Neural cell (in vitro differentiated cells): ENCODE measurements around the gene ARHGAP6. TPM values are rescaled to one million over a fixed set of nuclear protein-coding genes. Genes with fewer than 3 reads are reported as not detected.

Experiments
- H2AFZ ChIP-seq: fragments of 200-600, 300-800 bp; sonication (generic), shearing (Covaris generic); 2 replicates; pipeline ENCODE4 v1.6.0; 2014; ENCODE audit warnings: low read depth, mild to moderate bottlenecking, antibody characterized with exemption, low read length, moderate library complexity
- H3F3A ChIP-seq: fragments of 200-600 bp; shearing (Covaris generic); 2 replicates; pipeline ENCODE4 v1.6.1; 2016; ENCODE audit warnings: mild to moderate bottlenecking, moderate library complexity, mixed read lengths, antibody characterized with exemption, low read length; ENCODE audit not compliant: insufficient read depth, poor library complexity, severe bottlenecking
- H3K27ac ChIP-seq: fragments of 200-600, 300-800 bp; sonication (generic), shearing (Covaris generic); 2 replicates; pipeline ENCODE4 v1.5.1; 2014; ENCODE audit warnings: mild to moderate bottlenecking, low read length, moderate library complexity
- H3K27me3 ChIP-seq: fragments of 300-800, 200-600 bp; sonication (generic), shearing (Covaris generic); 2 replicates; pipeline ENCODE4 v1.6.0; 2014; ENCODE audit warnings: mild to moderate bottlenecking, low read depth, low read length, moderate library complexity; ENCODE audit not compliant: insufficient read depth
- H3K36me3 ChIP-seq: fragments of 300-800, 200-600 bp; sonication (generic), shearing (Covaris generic); 2 replicates; pipeline ENCODE4 v1.5.1; 2014; ENCODE audit warnings: mild to moderate bottlenecking, antibody characterized with exemption, low read length, moderate library complexity; ENCODE audit not compliant: insufficient read depth
- H3K4me2 ChIP-seq: fragments of 300-800, 200-600 bp; sonication (generic), shearing (Covaris generic); 2 replicates; pipeline ENCODE4 v1.6.0; 2014; ENCODE audit warnings: mild to moderate bottlenecking, low read length
- H3K4me3 ChIP-seq: fragments of 300-800, 200-600 bp; sonication (generic), shearing (Covaris generic); 2 replicates; pipeline ENCODE4 v1.5.1; 2014; ENCODE audit warnings: mild to moderate bottlenecking, low read length, moderate library complexity
- H3K79me2 ChIP-seq: fragments of 200-600 bp; shearing (Covaris generic); replicated peaks from 2 replicates; pipeline ENCODE4 v1.6.0; 2014; ENCODE audit warnings: mild to moderate bottlenecking, low read length, moderate library complexity; ENCODE audit not compliant: insufficient read depth
- H3K9ac ChIP-seq: fragments of 300-800, 200-600 bp; sonication (generic), shearing (Covaris generic); 2 replicates; pipeline ENCODE4 v1.6.1; 2016; ENCODE audit warnings: mild to moderate bottlenecking, low read length, mixed read lengths
- H3K9me2 ChIP-seq: fragments of 200-600 bp; shearing (Covaris generic); 2 replicates; pipeline ENCODE4 v1.6.1; 2016; ENCODE audit warnings: mild to moderate bottlenecking, low read length, mixed read lengths; ENCODE audit not compliant: insufficient read depth
- H3K9me3 ChIP-seq: fragments of 200-600, 300-800 bp; sonication (generic), shearing (Covaris generic); 2 replicates; pipeline ENCODE4 v1.6.1; 2016; ENCODE audit warnings: mild to moderate bottlenecking, mixed run types, low read length, moderate library complexity, mixed read lengths
- H4K20me1 ChIP-seq: fragments of 200-600 bp; shearing (Covaris generic); 2 replicates; pipeline ENCODE4 v1.6.1; 2016; ENCODE audit warnings: mild to moderate bottlenecking, mixed run types; ENCODE audit not compliant: insufficient read depth
- CTCF ChIP-seq: fragments of 450-650 bp; IDR thresholded peaks from 2 replicates; pipeline ENCODE4 v1.5.1; 2014; ENCODE audit warnings: antibody characterized with exemption, mild to moderate bottlenecking, moderate library complexity; ENCODE audit not compliant: poor library complexity, severe bottlenecking
- EP300 ChIP-seq: fragments of 450-650 bp; conservative IDR thresholded peaks from 2 replicates; pipeline ENCODE4 v1.6.1; 2014; ENCODE audit warnings: antibody characterized with exemption, mild to moderate bottlenecking, moderate library complexity; ENCODE audit not compliant: poor library complexity, severe bottlenecking
- EZH2 ChIP-seq: fragments of 200-600, 300-800 bp; shearing (Covaris generic), sonication (generic); IDR thresholded peaks from 2 replicates; pipeline ENCODE4 v1.6.1; 2014; ENCODE audit warnings: antibody characterized with exemption, low read length, borderline replicate concordance, mild to moderate bottlenecking; ENCODE audit not compliant: insufficient read depth, poor library complexity, severe bottlenecking
- MXI1 ChIP-seq: fragments of 450-650 bp; conservative IDR thresholded peaks from 2 replicates; pipeline ENCODE4 v1.6.1; 2014; ENCODE audit warnings: antibody characterized with exemption, mild to moderate bottlenecking; ENCODE audit not compliant: poor library complexity, severe bottlenecking
- POLR2AphosphoS5 ChIP-seq: IDR thresholded peaks from 2 replicates; pipeline ENCODE4 v1.6.1; 2012
- RAD21 ChIP-seq: fragments of 450-650 bp; conservative IDR thresholded peaks from 2 replicates; pipeline ENCODE4 v1.6.1; 2014; ENCODE audit warnings: antibody characterized with exemption, mild to moderate bottlenecking, moderate library complexity
- REST ChIP-seq: IDR thresholded peaks from 2 replicates; pipeline ENCODE4 v1.6.1; 2012; ENCODE audit warnings: borderline replicate concordance
- SMC3 ChIP-seq: fragments of 450-650 bp; conservative IDR thresholded peaks from 2 replicates; pipeline ENCODE4 v1.6.1; 2014; ENCODE audit warnings: antibody characterized with exemption, mild to moderate bottlenecking, moderate library complexity; ENCODE audit not compliant: poor library complexity
- TAF1 ChIP-seq: IDR thresholded peaks from 2 replicates; pipeline ENCODE4 v1.6.1; 2012; ENCODE audit warnings: low read depth
- polyA plus RNA-seq: library from polyadenylated mRNA; depleted of rRNA; stranded (reverse); fragments of >200 nt; gene quantifications from 2 replicates; pipeline ENCODE4 v1.2.3, GENCODE V29; 2014

The ARHGAP6 gene
- polyA plus RNA-seq, 1 donor from 2014 or later = 0.40 TPM

DNA sequence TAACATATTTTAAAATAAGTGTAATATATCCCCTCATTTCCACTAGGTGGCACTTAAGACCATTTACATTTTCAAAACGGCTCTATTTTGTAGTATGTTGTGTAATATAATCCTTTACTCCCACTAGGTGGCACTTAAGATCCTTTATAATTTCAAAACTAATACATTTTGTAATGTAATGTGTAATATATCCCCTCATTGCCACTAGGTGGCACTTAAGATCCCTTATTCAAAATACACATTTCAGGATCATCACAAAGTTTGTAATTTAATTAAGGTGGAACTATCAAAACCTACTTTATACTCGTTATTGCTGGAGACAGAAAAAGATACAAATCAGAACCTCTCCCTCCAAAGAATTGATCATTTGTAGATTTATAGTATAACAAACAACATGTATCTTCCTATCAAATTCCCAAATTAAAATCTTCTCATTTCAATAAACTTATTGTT is 132.5 kb downstream of the ARHGAP6 start:
- Histone ChIP-seq H3K27me3 (no peaks in the 10 kb centered on the region), H2AFZ (no peak overlapping the region), H3K4me2 (no peak overlapping the region), H3K79me2 (no peaks in the 10 kb centered on the region), H3K9me2 (no peaks in the 10 kb centered on the region), H4K20me1 (no peaks in the 10 kb centered on the region), H3K36me3 (no peaks in the 10 kb centered on the region), H3K4me3 (no peak overlapping the region), H3K27ac (no peak overlapping the region), H3K9ac (no peak overlapping the region), H3F3A (no peaks in the 10 kb centered on the region), H3K9me3 (no peaks in the 10 kb centered on the region)
- TF ChIP-seq EZH2 (no peak), SMC3 (peak; percentile 91), REST (no peak), MXI1 (no peak), EP300 (no peak), CTCF (peak; percentile 97), POLR2AphosphoS5 (no peak), TAF1 (no peak), RAD21 (peak; percentile 85)

- TF ChIP-seq EZH2 = no peak
- no peak for TF ChIP-seq CTCF
- TF ChIP-seq TAF1 = no peak
- no peak for TF ChIP-seq REST
- no peak for TF ChIP-seq MXI1
- TF ChIP-seq SMC3 = no peak
- TF ChIP-seq RAD21 = no peak
- TF ChIP-seq EP300 = no peak
- no peak for TF ChIP-seq POLR2AphosphoS5
- Histone ChIP-seq H3F3A (no peaks in the 10 kb centered on the region), H3K9me2 (no peaks in the 10 kb centered on the region), H3K4me2 (no peak overlapping the region), H3K36me3 (no peaks in the 10 kb centered on the region), H3K79me2 (no peaks in the 10 kb centered on the region), H3K27ac (no peak overlapping the region), H3K27me3 (no peaks in the 10 kb centered on the region), H3K9me3 (no peaks in the 10 kb centered on the region), H2AFZ (no peak overlapping the region), H3K4me3 (no peak overlapping the region), H3K9ac (no peak overlapping the region), H4K20me1 (no peaks in the 10 kb centered on the region)
These were observed 133.2 kb downstream of the ARHGAP6 start for GRCh38 chrX:11532291-11533078.
